ENCODE measurements around the gene PAMR1. TPM values are rescaled to one million over a fixed set of nuclear protein-coding genes. Genes with fewer than 3 reads are reported as not detected.

PAMR1 gene
- total RNA-seq, 1 donor = 416 TPM

GRCh38 chr11:35545391-35546003, 20.1 kb upstream of the PAMR1 start:
- H3K4me3 ChIP-seq (ENCODE audit: low read depth, low read length) = no peak overlapping the region
- DNase-seq (ENCODE audit: low read depth) = no peak

GRCh38 chr11:35543481-35543880, 18.1 kb upstream of the PAMR1 start:
- no peak overlapping the region for H3K4me3 ChIP-seq (ENCODE audit: low read depth, low read length)
- TF ChIP-seq, protein P1, sequence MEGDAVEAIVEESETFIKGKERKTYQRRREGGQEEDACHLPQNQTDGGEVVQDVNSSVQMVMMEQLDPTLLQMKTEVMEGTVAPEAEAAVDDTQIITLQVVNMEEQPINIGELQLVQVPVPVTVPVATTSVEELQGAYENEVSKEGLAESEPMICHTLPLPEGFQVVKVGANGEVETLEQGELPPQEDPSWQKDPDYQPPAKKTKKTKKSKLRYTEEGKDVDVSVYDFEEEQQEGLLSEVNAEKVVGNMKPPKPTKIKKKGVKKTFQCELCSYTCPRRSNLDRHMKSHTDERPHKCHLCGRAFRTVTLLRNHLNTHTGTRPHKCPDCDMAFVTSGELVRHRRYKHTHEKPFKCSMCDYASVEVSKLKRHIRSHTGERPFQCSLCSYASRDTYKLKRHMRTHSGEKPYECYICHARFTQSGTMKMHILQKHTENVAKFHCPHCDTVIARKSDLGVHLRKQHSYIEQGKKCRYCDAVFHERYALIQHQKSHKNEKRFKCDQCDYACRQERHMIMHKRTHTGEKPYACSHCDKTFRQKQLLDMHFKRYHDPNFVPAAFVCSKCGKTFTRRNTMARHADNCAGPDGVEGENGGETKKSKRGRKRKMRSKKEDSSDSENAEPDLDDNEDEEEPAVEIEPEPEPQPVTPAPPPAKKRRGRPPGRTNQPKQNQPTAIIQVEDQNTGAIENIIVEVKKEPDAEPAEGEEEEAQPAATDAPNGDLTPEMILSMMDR (IDR thresholded peaks at IDR 0.05; ENCODE audit: insufficient read depth, low read depth, low read length) = no peak
- DNase-seq (ENCODE audit: low read depth) = no peak

More at GRCh38 chr11:35545391-35546003, 20.1 kb upstream of the PAMR1 start:
- TF ChIP-seq, protein P1 (IDR thresholded peaks at IDR 0.05; ENCODE audit: insufficient read depth, low read depth, low read length) = no peak

DNA sequence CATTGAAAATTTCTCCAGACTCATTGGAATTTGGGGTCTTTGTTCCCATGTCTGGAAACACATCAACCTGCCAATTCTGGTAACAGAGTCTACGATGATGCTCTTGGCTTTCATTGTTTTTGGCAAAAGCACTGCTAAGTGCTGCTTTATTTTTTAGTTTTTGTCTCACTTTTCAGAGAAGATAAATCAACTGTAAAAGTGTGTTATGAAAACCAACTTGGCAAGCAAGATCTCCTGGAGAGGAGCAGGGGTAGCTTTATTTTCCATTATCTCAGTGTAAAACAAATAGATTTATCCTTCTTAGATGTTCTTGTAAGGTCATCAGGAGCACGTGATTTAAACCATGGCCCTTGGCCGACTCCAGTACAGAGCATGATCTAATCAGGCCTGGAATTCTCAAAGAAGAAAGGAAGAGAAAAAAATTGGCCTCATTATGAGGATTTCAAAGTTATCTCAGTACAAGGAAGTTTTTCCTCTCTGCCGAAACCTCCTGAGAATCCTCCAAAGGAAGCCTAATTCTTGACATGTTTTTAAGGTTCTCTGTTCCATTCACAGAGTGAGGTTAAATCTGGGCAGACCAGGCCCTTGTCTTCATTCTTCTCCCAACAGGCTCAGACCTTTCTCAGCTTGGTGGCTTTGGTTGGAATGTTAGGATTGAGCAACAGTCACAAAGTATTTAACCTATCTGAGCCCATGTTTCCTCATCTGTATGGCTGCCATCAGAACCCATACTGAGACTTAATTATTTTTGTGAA, 16.4 kb upstream of the PAMR1 start:
- no peak overlapping the region for H3K4me3 ChIP-seq (ENCODE audit: low read depth, low read length)
- TF ChIP-seq, protein P1 (IDR thresholded peaks at IDR 0.05; ENCODE audit: insufficient read depth, low read depth, low read length) = no peak
- DNase-seq (ENCODE audit: low read depth) = peak; percentile 88

DNA sequence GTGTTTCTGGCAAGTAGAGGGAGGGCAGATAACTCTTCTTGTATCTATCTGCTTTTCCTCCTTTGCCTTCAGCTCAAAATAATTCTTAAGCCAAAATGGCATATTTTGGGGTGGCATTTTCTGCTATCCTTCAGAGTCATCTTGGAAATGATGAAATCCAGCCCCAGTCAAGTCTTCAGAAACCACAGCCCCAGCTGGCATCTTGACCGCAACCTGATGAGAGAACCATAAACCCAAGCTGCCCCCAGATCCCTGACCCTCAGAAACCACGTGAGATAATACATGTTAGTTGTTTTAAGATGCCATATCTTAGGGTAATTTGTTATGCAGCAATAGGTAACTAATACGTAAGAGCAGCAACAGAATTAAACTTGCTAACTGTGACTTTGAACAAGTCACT, 15.1 kb upstream of the PAMR1 start:
- DNase-seq (ENCODE audit: low read depth) = peak; percentile 76
- no peak overlapping the region for H3K4me3 ChIP-seq (ENCODE audit: low read depth, low read length)
- TF ChIP-seq, protein P1 (IDR thresholded peaks at IDR 0.05; ENCODE audit: insufficient read depth, low read depth, low read length) = no peak

DNA sequence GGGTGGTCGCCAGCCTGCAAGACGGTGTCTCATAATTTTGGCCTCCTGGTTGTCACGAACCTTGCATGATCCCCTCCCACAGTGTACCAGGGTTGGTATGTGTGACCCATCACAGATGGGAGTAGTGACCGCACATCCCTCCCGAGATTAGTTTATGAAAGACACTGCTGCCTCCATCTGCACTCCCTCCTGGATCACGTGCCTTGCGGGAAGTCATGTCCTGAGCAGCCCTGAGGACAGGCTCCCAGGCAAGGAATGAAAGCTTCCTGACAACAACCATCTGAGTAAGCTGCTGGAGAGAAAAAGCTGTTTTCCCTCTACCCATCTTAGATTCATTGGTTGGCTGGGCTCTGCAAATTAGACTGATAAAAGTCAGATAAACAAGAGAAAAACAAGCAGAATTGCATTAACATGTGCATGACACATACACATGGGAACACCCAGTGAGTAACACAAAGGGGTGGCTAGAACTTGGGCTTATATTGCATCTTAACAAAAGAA, 14.4 kb upstream of the PAMR1 start:
- peak; percentile 97 for DNase-seq (ENCODE audit: low read depth)
- H3K4me3 ChIP-seq (ENCODE audit: low read depth, low read length) = no peak overlapping the region
- TF ChIP-seq, protein P1 (IDR thresholded peaks at IDR 0.05; ENCODE audit: insufficient read depth, low read depth, low read length) = no peak

- DNase-seq (ENCODE audit: low read depth) = no peak
- TF ChIP-seq, protein P1 (IDR thresholded peaks at IDR 0.05; ENCODE audit: insufficient read depth, low read depth, low read length) = no peak
- H3K4me3 ChIP-seq (ENCODE audit: low read depth, low read length) = no peak overlapping the region
Observed at GRCh38 chr11:35539256-35539655, 13.8 kb upstream of the PAMR1 start.
